Activated CD8-positive, alpha-beta memory T cell treated with anti-CD3 and anti-CD28 coated beads for 48 hours (primary cell): Measurements from ENCODE around the gene NGLY1.

Experiments used
- DNase-seq, 3 experiments: peaks; one replicate each; pipeline ENCODE4 v3.0.0-alpha.2; 2020; ENCODE audit warnings: low read depth in 2 of 3, low spot score in 2 of 3

Gene NGLY1

DNA sequence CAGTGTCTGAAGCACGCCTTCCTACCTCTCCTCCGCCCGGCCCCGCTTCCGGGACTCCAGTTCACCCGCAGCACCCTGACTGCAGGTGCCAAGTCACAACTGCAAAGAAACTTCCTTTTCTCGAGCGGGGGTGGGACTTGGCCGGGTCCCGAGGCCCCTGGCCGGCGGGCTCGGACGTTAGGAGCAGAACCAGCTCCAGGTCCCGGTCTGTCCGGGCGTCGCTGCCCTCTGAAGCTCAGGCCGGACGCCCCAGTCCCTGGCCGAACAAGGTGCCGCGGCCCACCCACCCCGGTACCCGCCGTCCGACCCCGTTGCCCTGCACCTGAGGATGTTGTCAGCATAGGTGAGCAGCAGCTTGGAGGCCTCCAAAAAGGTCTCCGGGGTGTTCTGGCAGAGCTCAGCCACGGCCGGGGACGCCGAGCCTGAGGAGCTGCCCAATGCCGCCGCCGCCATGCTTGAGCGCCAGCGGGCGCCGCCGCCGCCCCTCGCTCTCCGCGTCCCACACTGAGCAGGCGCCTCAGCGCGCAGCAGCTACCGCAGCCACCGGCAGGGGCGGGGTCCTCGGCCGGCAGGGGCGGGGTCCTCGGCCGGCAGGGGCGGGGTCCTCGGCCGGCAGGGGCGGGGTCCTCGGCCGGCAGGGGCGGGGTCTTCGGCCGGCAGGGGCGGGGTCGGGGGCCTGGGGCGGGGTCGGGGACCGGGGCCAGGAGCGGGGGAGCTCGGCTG lies at the start of gene NGLY1:
Gene NGLY1, minus strand, starts transcription at position 506 of the 723 bp plus-strand sequence. Its CDS starts 53 bp downstream, at position 453.
- peak; percentile 54 to 71 (median 66) for DNase-seq

GRCh38 chr3:25831578-25831977 lies 48.3 kb upstream of the NGLY1 start:
- no peak for DNase-seq

GRCh38 chr3:25830373-25831280 lies 47.4 kb upstream of the NGLY1 start:
- DNase-seq: no peak

DNA sequence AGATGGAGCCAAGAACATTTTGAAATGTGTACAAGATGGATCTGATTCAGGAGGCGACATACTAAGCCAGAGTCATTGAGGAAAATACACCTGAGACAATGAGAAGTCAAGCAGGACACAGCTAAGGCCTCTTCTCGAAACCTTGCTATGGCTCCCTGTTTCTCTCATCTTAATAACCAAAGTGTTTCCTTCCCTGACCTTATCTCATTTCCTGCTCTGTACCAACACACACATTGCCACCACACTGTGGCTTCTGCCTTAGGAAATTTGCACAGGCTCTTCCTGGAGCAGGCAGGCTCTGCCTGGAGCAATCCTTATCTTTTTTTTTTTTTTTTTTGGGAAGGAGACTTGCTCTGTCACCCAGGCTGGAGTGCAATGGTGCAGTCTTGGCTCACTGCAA lies 43.3 kb upstream of the NGLY1 start:
- DNase-seq: no peak

DNA sequence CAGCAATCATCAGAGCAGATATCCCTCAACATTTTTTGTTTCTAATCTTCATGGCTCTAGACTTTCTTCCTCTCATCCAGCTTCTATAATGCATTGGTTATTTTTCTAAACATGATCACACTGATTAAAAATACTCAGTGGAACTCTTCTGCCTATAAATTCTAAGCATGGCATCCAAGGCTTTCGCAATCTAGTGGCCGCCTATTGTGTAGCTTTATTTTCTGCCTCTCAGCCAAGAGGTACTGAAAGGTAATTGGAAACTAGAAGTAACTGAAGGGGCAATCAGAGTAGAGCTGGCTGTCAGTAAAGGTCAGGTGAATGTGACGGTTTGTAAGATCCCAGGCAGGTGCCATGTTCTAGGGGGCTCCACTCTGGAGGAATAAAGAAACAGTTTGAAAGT lies 40.1 kb upstream of the NGLY1 start:
- no peak for DNase-seq

GRCh38 chr3:25821746-25822573 lies 38.7 kb upstream of the NGLY1 start:
- no peak for DNase-seq

- DNase-seq: no peak
Observed at GRCh38 chr3:25820816-25821486, 37.7 kb upstream of the NGLY1 start.

DNA sequence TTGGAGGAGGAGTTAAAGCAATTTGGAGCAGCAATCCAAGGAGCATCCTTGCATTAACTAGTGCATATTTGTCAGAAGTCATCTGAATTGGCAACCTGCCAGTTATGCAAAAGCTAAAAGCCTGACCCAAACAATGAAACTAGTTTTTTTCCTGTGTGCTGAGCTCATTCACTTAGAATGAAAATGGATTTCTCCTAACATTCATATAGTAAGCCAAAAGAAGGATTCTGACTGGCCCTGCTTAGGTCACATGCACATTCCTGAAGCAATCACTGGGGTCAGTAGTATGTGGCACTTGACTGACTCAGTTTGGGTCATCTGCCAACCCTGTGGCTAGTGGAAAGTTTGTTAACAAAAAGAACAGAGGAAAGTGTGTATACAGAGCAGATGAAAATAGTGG lies 37.1 kb upstream of the NGLY1 start:
- DNase-seq: no peak

- no peak for DNase-seq
Observed at GRCh38 chr3:25818335-25818734, 35.1 kb upstream of the NGLY1 start.

DNA sequence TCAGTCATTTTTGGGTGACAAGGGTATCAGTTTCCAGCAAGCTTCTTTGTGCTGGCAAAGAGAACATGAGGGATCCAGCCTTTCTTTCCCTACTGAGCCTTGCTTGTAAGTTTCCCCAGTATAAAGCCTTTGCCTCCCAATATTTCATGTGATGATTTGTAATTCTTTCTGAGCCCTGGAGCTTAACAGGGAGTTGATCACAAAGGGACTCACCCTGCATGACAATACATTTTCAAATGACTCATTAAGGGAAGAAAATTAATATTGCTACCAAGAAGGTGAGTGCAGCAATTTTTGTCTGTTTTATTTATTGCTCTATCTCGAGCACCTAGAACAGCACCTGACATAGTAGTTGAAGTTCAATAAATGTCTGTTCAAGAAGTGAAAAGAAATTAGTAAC lies 34.4 kb upstream of the NGLY1 start:
- no peak for DNase-seq

- DNase-seq: no peak
Observed at GRCh38 chr3:25817107-25817506, 33.9 kb upstream of the NGLY1 start.

DNA sequence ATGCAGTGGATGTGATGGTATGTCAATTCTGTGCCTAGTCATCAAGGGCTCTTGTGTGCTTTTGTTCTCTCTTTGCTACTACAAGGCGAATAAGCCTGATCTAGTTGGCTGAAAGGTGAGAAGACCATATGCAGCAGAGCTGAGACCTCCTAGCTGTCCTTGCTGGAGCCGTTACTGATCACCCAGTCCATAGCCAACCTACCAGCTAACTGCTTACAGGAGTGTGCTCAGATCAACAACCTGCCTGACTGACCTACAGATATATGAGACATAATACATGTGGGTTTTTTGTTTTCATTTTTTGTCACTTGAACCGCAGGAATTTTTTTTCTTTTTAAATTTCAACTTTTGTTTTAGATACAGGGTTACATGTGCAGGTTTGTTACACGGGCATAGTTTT lies 29.4 kb upstream of the NGLY1 start:
- no peak for DNase-seq

GRCh38 chr3:25804676-25805075 lies 21.4 kb upstream of the NGLY1 start:
- no peak for DNase-seq

GRCh38 chr3:25803833-25804232 lies 20.6 kb upstream of the NGLY1 start:
- DNase-seq: no peak

DNA sequence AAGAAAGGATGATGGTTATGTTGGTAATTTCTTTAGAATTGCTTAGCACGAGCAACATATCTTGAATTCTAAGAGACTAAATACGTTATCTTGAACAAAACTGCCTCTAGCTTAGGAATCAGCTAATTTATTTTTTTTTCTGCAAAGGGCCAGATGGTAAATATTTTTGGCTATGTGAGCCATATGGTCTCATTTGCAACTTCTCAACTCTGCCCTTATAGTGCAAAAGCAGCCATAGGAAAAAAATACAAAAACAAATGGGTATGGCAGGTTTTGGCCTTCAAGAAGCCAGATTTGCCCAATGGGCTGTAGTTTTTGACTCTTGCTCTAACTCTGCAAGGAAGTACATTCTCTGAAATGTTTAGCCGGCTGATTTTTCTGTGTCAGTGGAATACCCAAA lies 18.5 kb upstream of the NGLY1 start:
- no peak for DNase-seq

DNA sequence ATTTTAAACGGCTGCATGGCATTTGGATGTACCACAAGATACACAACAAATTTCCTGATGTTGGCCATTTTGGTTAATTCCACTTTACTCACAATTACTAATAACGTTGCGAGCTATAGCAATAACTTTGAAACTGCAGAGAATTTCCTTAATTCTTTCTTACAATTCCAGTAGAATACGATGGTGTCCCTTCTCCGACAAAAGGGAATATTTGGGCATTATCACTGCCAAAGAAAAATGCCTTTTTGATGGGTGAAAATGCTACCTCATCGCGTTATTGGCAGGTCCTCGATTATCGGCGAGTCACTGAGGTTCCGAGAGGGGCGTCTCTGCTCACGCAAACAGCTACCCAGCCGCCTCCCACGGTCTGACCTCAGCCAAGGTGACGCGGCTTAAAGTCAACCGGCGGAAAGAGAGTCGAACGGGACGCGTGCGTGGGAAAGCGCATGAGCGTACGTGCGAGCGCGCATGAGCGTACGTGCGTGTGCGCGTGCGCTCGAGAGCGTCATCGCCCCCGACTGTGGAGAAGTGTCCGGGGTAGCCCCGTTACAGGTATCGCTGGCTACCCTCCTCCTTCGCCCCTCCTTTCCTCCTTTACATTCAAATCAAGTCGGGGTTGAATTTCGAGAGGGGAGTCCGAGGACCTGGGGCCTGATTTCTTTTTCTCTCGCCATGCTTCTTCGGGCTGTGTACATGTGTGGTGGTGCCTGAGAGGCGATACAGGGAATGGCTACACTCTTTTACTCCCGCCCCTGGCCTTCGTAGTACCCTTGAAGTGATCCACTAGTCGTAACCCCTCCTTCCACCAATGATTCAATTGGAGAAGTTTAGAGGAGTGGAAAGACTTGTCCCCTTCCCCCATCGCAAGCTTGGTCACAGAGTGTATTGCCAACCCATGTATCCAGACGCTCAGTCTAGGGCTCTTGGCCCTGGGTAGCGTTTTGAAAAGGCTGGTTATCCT lies 6.6 kb upstream of the NGLY1 start, which contains the start of gene OXSM:
Gene OXSM, plus strand, starts transcription at position 495 of the 961 bp plus-strand sequence. CDS start 931 bp downstream, outside the sequence.
- peak; percentile 63 to 84 (median 79) for DNase-seq

DNA sequence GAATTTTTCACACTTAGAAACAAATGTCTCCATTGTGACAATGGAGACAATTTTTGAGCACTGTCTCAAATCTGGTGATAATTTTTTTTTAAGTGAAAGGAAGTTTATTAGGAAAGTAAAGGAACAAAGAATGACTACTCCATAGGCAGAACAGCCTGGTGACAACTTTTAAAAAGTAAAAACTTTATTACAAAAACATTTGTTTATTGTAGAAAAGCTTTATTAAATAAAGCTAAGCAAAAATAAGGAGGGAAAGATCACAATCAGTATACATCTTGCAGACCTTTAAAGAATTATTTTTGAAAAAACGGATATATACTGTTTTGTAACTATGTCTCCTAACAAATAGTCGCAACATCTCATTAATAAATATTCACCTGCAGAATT lies 6.0 kb upstream of the NGLY1 start:
- no peak for DNase-seq

DNA sequence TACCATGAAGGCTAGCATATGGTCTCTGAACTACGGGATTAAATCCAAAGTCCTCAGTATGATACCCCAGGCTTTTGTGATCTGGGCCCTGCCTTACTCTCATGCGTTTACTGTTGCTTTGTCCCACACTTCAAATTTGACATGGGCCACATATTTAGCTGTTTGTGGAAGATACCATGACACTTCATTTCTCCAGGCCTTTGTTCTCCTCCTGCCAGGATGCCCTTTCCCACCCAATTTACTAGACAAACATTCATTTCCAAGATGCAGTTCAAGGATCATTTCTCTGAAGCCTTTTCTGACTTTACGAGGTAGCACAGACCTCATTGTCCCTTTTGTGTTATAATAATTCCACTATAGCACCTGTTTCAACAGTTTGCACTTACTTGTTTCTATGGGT lies 4.4 kb upstream of the NGLY1 start:
- no peak for DNase-seq

- DNase-seq: no peak
Observed at GRCh38 chr3:25785826-25786225, 2.6 kb upstream of the NGLY1 start.

DNA sequence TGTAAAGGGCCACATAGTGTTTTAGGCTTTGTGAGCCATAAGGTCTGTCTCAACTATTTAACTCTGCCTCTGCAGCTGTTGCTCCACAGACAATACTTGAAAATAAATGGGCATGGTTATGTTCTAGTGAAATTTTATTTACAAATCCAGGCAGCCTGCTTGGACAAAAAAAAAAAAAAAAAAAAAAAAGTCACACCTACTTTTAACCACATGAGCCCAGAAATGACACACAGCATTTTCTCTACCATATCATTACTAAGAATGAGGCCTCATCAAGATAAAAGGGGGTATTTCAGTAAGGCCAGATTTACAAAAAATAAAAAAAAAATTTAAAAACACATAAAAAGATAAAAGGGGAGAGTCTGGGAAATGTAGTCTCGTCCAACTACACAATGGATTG lies 1.7 kb upstream of the NGLY1 start:
- DNase-seq: no peak
